Neuronal stem cell (in vitro differentiated cells): Measurements from ENCODE around the gene EPHA1.

Experiments
- DNase-seq: peaks from one replicate; pipeline ENCODE4 v3.0.0-alpha.2; 2013; ENCODE audit warnings: low spot score
- H2AFZ ChIP-seq: one replicate; pipeline ENCODE4 v1.6.1; 2013; ENCODE audit warnings: mild to moderate bottlenecking, low read length, inconsistent platforms
- H2AK5ac ChIP-seq: 2 replicates; pipeline ENCODE4 v1.6.1; 2013; ENCODE audit warnings: low read depth, mild to moderate bottlenecking, inconsistent platforms, low read length, moderate library complexity, mixed read lengths
- H2BK120ac ChIP-seq: 2 replicates; pipeline ENCODE4 v1.6.1; 2013; ENCODE audit warnings: low read depth, mild to moderate bottlenecking, inconsistent platforms, low read length, moderate library complexity, mixed read lengths
- H2BK12ac ChIP-seq: one replicate; pipeline ENCODE4 v1.6.1; 2013; ENCODE audit warnings: low read length, inconsistent platforms
- H2BK15ac ChIP-seq: 2 replicates; pipeline ENCODE4 v1.6.1; 2013; ENCODE audit warnings: mild to moderate bottlenecking, low read length, inconsistent platforms, mixed read lengths
- H2BK5ac ChIP-seq: one replicate; pipeline ENCODE4 v1.6.1; 2013; ENCODE audit warnings: inconsistent platforms, mild to moderate bottlenecking, low read length, moderate library complexity
- H3K14ac ChIP-seq: one replicate; pipeline ENCODE4 v1.6.1; 2013; ENCODE audit warnings: low read length, inconsistent platforms
- H3K18ac ChIP-seq: 2 replicates; pipeline ENCODE4 v1.6.1; 2013; ENCODE audit warnings: low read length, inconsistent platforms
- H3K23ac ChIP-seq: 2 replicates; pipeline ENCODE4 v1.6.1; 2013; ENCODE audit warnings: low read depth, mild to moderate bottlenecking, mixed read lengths, low read length, inconsistent platforms; ENCODE audit not compliant: poor library complexity
- H3K27ac ChIP-seq: replicated peaks from 3 replicates; pipeline ENCODE4 v1.5.1; 2013; ENCODE audit warnings: low read length, inconsistent platforms
- H3K27me3 ChIP-seq, 3 experiments: 2 replicates each; pipeline ENCODE4 v1.6.1; 2013; ENCODE audit warnings: low read length in 3 of 3, mild to moderate bottlenecking in 2 of 3, inconsistent platforms in 1 of 3, low read depth in 1 of 3, mixed read lengths in 1 of 3, moderate library complexity in 1 of 3; ENCODE audit not compliant: control insufficient read depth in 3 of 3, insufficient read depth in 3 of 3
- H3K36me3 ChIP-seq, 2 donors: replicated peaks in 1 of 2; 2 replicates each; pipeline ENCODE4 v1.6.1; 2013; ENCODE audit warnings: low read length in 2 of 2; ENCODE audit not compliant: control insufficient read depth in 2 of 2, insufficient read depth in 2 of 2
- H3K4ac ChIP-seq: 2 replicates; pipeline ENCODE4 v1.6.1; 2013; ENCODE audit warnings: inconsistent platforms, mild to moderate bottlenecking, low read length, moderate library complexity
- H3K4me1 ChIP-seq, 2 donors: 1 replicate in 1 of 2; 2 replicates in 1 of 2; pipeline ENCODE4 v1.6.1; 2013; ENCODE audit warnings: low read length in 2 of 2, low read depth in 1 of 2; ENCODE audit not compliant: control insufficient read depth in 2 of 2, insufficient read depth in 1 of 2
- H3K4me2 ChIP-seq: one replicate; pipeline ENCODE4 v1.6.1; 2013; ENCODE audit warnings: mild to moderate bottlenecking, low read length, inconsistent platforms; ENCODE audit not compliant: insufficient read depth, poor library complexity, severe bottlenecking
- H3K4me3 ChIP-seq, 2 donors: 2 replicates each; pipeline ENCODE4 v1.5.1; 2013; ENCODE audit warnings: low read length in 2 of 2, mild to moderate bottlenecking in 2 of 2, inconsistent platforms in 1 of 2, moderate library complexity in 1 of 2
- H3K79me1 ChIP-seq: one replicate; pipeline ENCODE4 v1.6.1; 2013; ENCODE audit warnings: low read depth, mild to moderate bottlenecking, inconsistent platforms, low read length, moderate library complexity
- H3K9ac ChIP-seq: one replicate; pipeline ENCODE4 v1.6.1; 2013; ENCODE audit warnings: mild to moderate bottlenecking, low read depth, low read length, inconsistent platforms; ENCODE audit not compliant: poor library complexity
- H3K9me3 ChIP-seq, 2 donors: replicated peaks in 1 of 2; 2 replicates each; pipeline versions ENCODE3 to v1.6.1; 2013; ENCODE audit warnings: low read length in 2 of 2, mild to moderate bottlenecking in 2 of 2, inconsistent platforms in 1 of 2, low read depth in 1 of 2, mixed read lengths in 1 of 2, moderate library complexity in 1 of 2; ENCODE audit not compliant: control insufficient read depth in 2 of 2, insufficient read depth in 1 of 2
- H4K8ac ChIP-seq: one replicate; pipeline ENCODE4 v1.6.1; 2013; ENCODE audit warnings: low read depth, mild to moderate bottlenecking, inconsistent platforms, low read length, moderate library complexity
- H4K91ac ChIP-seq: one replicate; pipeline ENCODE4 v1.6.1; 2013; ENCODE audit warnings: low read length, low read depth, mild to moderate bottlenecking, inconsistent platforms; ENCODE audit not compliant: poor library complexity
- WGBS, 2 donors: extraction: QIAGEN DNeasy Blood & Tissue Kit; methylation state at CpG; one replicate each; pipeline ENCODE4 v1.1.7; 2013; ENCODE audit warnings: missing lambda C conversion rate in 2 of 2, mixed read lengths in 1 of 2; ENCODE audit not compliant: insufficient read length in 2 of 2, insufficient replicate concordance in 1 of 2; ENCODE audit errors: extremely low coverage in 2 of 2; 5-methylcytosine and 5-hydroxymethylcytosine counted together

EPHA1 gene

DNA sequence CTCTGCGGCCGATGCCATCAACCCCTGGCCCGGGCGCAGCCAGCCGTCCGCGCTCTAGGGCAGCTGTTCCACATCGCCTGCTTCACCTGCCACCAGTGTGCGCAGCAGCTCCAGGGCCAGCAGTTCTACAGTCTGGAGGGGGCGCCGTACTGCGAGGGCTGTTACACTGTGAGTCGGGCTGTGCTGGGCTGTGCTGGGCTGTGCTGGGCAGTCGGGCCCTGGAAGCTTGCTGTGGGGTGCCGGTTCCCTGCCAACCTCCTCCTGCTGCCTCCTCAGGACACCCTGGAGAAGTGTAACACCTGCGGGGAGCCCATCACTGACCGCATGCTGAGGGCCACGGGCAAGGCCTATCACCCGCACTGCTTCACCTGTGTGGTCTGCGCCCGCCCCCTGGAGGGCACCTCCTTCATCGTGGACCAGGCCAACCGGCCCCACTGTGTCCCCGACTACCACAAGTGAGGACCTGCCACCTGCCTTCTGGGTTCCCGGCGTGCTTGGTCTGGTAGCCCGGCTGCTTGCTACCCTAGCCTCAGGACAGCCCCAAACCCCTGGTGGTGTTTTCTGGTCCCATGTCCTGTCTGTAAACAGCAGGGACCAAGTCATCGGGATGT is 20.1 kb downstream of the EPHA1 start:
- WGBS, 2 donors, result no CpG with 5 or more reads among the region's 28 CpGs
- peaks cover 0 to 5% of the 10 kb centered on the region in 2 donors for H3K4me1 ChIP-seq
- H3K9me3 ChIP-seq, result peaks cover 0 to 2% of the 10 kb centered on the region in 2 donors
- no peak overlapping the region for H3K4me2 ChIP-seq
- peaks cover 8% of the 10 kb centered on the region for H3K79me1 ChIP-seq
- no peak overlapping the region for H2BK5ac ChIP-seq
- no peak overlapping the region for H3K4ac ChIP-seq
- H3K18ac ChIP-seq, result no peak overlapping the region
- no peak overlapping the region for H2BK120ac ChIP-seq
- H2BK15ac ChIP-seq, result no peak overlapping the region
- H3K27me3 ChIP-seq, result no peaks in the 10 kb centered on the region
- DNase-seq, result no peak
- H3K36me3 ChIP-seq, result peaks cover 49 to 87% of the 10 kb centered on the region in 2 donors
- H2AK5ac ChIP-seq, result no peak overlapping the region
- no peak overlapping the region for H2AFZ ChIP-seq
- no peak overlapping the region for H4K8ac ChIP-seq
- H3K14ac ChIP-seq, result no peak overlapping the region
- H3K27ac ChIP-seq, result no peak overlapping the region
- no peak overlapping the region for H3K9ac ChIP-seq
- no peak overlapping the region for H3K4me3 ChIP-seq
- no peak overlapping the region for H4K91ac ChIP-seq
- peak overlapping the region; percentile 77 for H3K23ac ChIP-seq
- no peak overlapping the region for H2BK12ac ChIP-seq

DNA sequence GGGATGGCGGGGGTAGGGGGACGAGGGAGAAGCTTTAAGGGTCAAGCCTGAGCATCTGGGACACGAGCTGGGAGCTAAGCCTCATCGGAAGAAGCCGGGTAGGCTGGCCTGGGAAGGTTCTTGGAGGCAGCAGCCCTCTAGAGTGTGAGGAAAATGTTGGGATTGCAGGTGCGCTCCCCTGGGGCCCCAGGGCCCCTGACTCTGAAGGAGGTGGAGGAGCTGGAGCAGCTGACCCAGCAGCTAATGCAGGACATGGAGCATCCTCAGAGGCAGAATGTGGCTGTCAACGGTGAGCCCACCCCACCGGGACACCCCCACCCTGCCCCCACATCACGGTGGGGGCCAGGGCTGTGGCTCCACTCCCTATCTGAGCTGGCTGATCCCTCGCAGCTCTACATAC is 20.6 kb downstream of the EPHA1 start:
- Histone ChIP-seq H3K4me2 (no peak overlapping the region), H3K27ac (no peak overlapping the region), H2BK15ac (no peak overlapping the region), H3K36me3 (peaks cover 51 to 88% of the 10 kb centered on the region in 2 donors), H2BK5ac (no peak overlapping the region), H3K79me1 (peaks cover 8% of the 10 kb centered on the region), H3K14ac (no peak overlapping the region), H3K9me3 (peaks cover 0 to 2% of the 10 kb centered on the region in 2 donors), H3K4me3 (no peak overlapping the region), H3K23ac (no peak overlapping the region), H3K27me3 (no peaks in the 10 kb centered on the region), H4K91ac (no peak overlapping the region), H3K9ac (no peak overlapping the region), H3K4me1 (peaks cover 0 to 9% of the 10 kb centered on the region in 2 donors), H2AFZ (no peak overlapping the region), H4K8ac (no peak overlapping the region), H2AK5ac (no peak overlapping the region), H3K4ac (no peak overlapping the region), H2BK120ac (no peak overlapping the region), H2BK12ac (no peak overlapping the region), H3K18ac (no peak overlapping the region)
- WGBS, 2 donors, result no CpG with 5 or more reads among the region's 10 CpGs
- DNase-seq, result no peak

DNA sequence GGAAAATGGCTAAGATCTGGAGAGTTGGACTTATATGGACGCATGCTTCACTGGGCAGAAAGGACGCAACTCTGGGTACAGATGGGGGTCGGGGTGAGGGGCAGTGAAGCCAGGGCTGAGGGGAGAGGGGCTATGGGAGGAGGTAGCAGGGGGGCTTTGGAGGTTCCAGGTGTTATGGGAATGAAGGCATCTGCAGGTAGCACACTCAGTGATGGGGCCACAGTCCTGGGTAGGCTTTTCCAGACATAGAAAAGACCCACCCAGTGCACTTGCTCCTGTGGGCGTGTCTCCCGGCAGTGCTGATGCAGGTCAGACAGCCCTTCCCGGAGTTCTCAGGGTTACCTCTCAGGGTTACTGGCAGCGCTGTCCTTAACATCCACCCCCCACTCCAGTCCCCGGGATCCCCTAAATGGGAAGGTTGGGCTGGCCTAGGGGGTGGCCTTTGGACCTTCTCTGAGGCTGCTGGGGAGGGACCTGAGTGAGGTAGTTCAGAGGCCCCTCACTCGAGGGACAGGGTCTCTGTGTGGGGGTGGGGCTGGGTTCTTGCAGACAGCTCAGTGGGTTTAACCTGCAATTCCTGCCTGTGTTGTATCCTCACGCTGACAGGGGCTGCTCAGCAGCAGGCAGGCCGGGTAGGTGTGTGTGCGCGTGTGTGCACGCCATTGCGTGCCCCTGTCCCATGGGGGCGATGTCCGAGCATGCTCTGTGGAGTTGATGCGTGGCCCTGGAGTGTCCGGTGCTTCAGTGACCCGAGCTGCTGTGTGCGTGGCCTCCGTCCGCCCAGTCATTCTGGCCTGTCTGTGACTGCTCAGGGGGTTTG is 21.3 kb downstream of the EPHA1 start:
- H4K8ac ChIP-seq, result no peak overlapping the region
- H4K91ac ChIP-seq, result no peak overlapping the region
- H3K27ac ChIP-seq, result no peak overlapping the region
- no peak overlapping the region for H3K14ac ChIP-seq
- H3K4me3 ChIP-seq, result no peak overlapping the region
- H2BK120ac ChIP-seq, result no peak overlapping the region
- peaks cover 8% of the 10 kb centered on the region for H3K79me1 ChIP-seq
- no peak overlapping the region for H2BK15ac ChIP-seq
- H2BK5ac ChIP-seq, result no peak overlapping the region
- peak overlapping the region; percentile 90 for H3K23ac ChIP-seq
- H3K9me3 ChIP-seq, result peaks cover 0 to 2% of the 10 kb centered on the region in 2 donors
- H3K27me3 ChIP-seq, result no peaks in the 10 kb centered on the region
- no peak overlapping the region for H2AFZ ChIP-seq
- H3K4me1 ChIP-seq, result peaks cover 2 to 13% of the 10 kb centered on the region in 2 donors
- no peak overlapping the region for H2BK12ac ChIP-seq
- WGBS, 2 donors, result no CpG with 5 or more reads among the region's 23 CpGs
- H2AK5ac ChIP-seq, result no peak overlapping the region
- no peak overlapping the region for H3K4ac ChIP-seq
- no peak for DNase-seq
- no peak overlapping the region for H3K18ac ChIP-seq
- peaks cover 48 to 89% of the 10 kb centered on the region in 2 donors for H3K36me3 ChIP-seq
- H3K4me2 ChIP-seq, result no peak overlapping the region
- H3K9ac ChIP-seq, result peak overlapping the region; percentile 54
